A673 (cell line): Measurements from ENCODE around the gene GPATCH3. TPM values are rescaled to one million over a fixed set of nuclear protein-coding genes. Genes with fewer than 3 reads are reported as not detected.

Source experiments
- BruUV-seq: library from RNA; stranded (reverse); fragments of 400-500 nt; replicated peaks from 2 replicates; lab custom pipeline; 2021; lab: Mats Ljungman, UMichigan
- CTCF ChIA-PET: fragments of 300-600 bp; sonication (Branson Sonifier 250); formaldehyde crosslinking; loops from one replicate; lab custom pipeline; 2022; ENCODE audit warnings: antibody characterized with exemption; lab: Charles Lee
- POLR2A ChIA-PET: fragments of 300-600 bp; sonication (Branson Sonifier 250); formaldehyde crosslinking; loops from one replicate; lab custom pipeline; 2022; ENCODE audit warnings: antibody characterized with exemption; ENCODE audit not compliant: low non-redundant PET; lab: Charles Lee
- DNase-seq: peaks from one replicate; pipeline ENCODE4 v3.0.0-alpha.2; 2015; ENCODE audit warnings: low spot score
- H3K27ac ChIP-seq: fragments of 200-600 bp; sonication (generic); 2 replicates; pipeline ENCODE4 v1.5.1; 2016; ENCODE audit warnings: mixed run types, low read depth, mild to moderate bottlenecking, mixed read lengths, antibody characterized with exemption, low read length; ENCODE audit not compliant: poor library complexity, severe bottlenecking
- H3K27me3 ChIP-seq: fragments of 200-600 bp; sonication (generic); replicated peaks from 2 replicates; pipeline ENCODE4 v1.6.1; 2017; ENCODE audit warnings: mixed run types, low read depth, mild to moderate bottlenecking, mixed read lengths, antibody characterized with exemption, low read length; ENCODE audit not compliant: insufficient read depth, poor library complexity
- H3K36me3 ChIP-seq: fragments of 200-600 bp; sonication (generic); 2 replicates; pipeline ENCODE4 v1.6.1; 2016; ENCODE audit warnings: mixed run types, mild to moderate bottlenecking, mixed read lengths, antibody characterized with exemption, low read length; ENCODE audit not compliant: insufficient read depth, poor library complexity, severe bottlenecking
- H3K4me1 ChIP-seq: fragments of 200-600 bp; sonication (generic); 2 replicates; pipeline ENCODE4 v1.6.1; 2017; ENCODE audit warnings: mixed run types, mild to moderate bottlenecking, mixed read lengths, antibody characterized with exemption, low read length; ENCODE audit not compliant: insufficient read depth, poor library complexity, severe bottlenecking
- H3K4me3 ChIP-seq: fragments of 200-600 bp; sonication (generic); 2 replicates; pipeline ENCODE4 v1.5.1; 2016; ENCODE audit warnings: low read depth, mixed run types, mild to moderate bottlenecking, mixed read lengths, low read length; ENCODE audit not compliant: poor library complexity, severe bottlenecking
- H3K9me3 ChIP-seq: fragments of 200-600 bp; sonication (generic); 2 replicates; pipeline ENCODE4 v1.6.1; 2016; ENCODE audit warnings: mixed run types, low read depth, mild to moderate bottlenecking, mixed read lengths, antibody characterized with exemption, low read length; ENCODE audit not compliant: poor library complexity, severe bottlenecking
- CTCF ChIP-seq: fragments of 300-800, 200-600 bp; sonication (generic); conservative IDR thresholded peaks from 2 replicates; pipeline ENCODE4 v1.5.1; 2017; ENCODE audit warnings: low read depth, mild to moderate bottlenecking, antibody characterized with exemption, low read length, moderate library complexity, mixed read lengths
- EZH2 ChIP-seq: fragments of 200-600 bp; sonication (generic); IDR thresholded peaks from 2 replicates; pipeline ENCODE4 v1.6.1; 2017; ENCODE audit warnings: borderline replicate concordance, low read depth, mild to moderate bottlenecking, mixed read lengths, antibody characterized with exemption, low read length; ENCODE audit not compliant: poor library complexity, severe bottlenecking
- intact Hi-C: fragments of 100-400 bp; cut with micrococcal nuclease; formaldehyde crosslinking; loops from one replicate; pipeline ENCODE4 v1.10.0; 2022; ENCODE audit not compliant: unreplicated experiment
- total RNA-seq: library from RNA; stranded (reverse); gene quantifications from 2 replicates; pipeline ENCODE4 v1.2.3, GENCODE V29; 2021

Gene GPATCH3
- total RNA-seq, 1 experiment from 2014 or later: 19.5 TPM

DNA sequence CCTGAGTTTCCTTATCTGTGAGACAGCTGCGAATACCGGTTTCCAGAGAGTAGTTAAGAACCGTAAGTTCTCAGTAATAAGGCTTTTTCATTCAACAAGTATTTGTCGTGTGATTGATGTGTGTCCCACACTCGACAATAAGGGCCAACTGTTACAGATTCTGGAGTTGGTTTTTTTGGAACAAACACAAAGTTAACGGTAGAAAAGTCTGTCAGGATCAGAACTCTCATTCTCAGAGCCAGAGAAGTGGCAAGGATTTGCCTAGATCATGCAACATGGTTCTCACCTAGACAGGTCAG lies 22.1 kb upstream of the GPATCH3 start:
- peak overlapping the region; percentile 85 for H3K27ac ChIP-seq
- peak overlapping the region; percentile 83 for H3K4me3 ChIP-seq
- TSS peak; percentile 64 for BruUV-seq
- no peak for DNase-seq
- POLR2A ChIA-PET: no interaction called here
- CTCF ChIA-PET: no interaction called here
- H3K9me3 ChIP-seq: no peaks in the 10 kb centered on the region
- H3K27me3 ChIP-seq: no peaks in the 10 kb centered on the region
- TF ChIP-seq CTCF (no peak), EZH2 (no peak)
- intact Hi-C loops: no loop called here
- peaks cover 30% of the 10 kb centered on the region for H3K36me3 ChIP-seq
- peaks cover 11% of the 10 kb centered on the region for H3K4me1 ChIP-seq

DNA sequence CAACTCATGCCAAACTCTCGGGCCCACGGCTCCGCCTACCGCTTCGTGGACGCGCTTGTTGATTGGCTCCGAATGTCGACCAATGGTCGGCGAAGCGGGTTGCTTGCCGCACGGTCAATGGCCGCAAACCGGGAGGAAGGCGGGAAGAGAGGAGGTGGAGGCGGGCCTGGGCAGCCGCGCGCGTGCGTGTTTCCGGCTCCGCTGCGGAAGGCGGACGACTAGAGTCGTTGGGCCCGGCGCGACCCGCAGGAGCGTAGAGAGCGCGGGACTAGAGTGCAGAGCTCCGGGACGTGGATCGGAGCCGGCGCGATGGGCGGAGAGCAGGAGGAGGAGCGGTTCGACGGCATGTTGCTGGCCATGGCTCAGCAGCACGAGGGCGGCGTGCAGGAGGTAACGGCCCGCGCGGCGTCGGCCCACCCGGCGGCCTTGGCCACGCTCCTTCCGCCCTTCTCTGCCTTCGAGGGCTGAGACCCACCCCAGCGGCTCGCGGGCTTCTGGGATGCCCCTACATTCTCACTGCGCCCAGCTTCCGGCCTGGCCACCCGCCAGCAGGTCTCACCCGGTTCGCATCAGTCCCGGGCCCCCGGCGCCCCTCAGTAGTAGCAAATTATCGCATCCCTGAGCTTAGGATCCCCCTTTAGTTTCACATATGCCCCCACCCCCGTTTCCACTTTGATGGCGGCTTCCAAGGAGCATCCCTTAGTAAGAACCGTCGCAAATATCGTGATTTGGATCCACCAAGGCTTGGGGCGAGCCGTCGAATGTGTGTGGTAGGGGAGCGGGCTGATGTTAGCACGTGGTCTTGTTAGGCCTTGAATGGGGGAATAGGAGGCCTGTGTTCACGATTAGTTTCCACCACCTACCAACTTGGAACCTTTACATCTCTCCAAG lies 21.5 kb upstream of the GPATCH3 start, which contains the start of gene NUDC:
Gene NUDC, plus strand, starts transcription at position 204 of the 891 bp plus-strand sequence. Its CDS starts 106 bp downstream, at position 310.
- DNase-seq: peak; percentile 98
- H3K4me1 ChIP-seq: peaks cover 11% of the 10 kb centered on the region
- TF ChIP-seq EZH2: no peak
- no peak for TF ChIP-seq CTCF
- peak within 1 kb of the TSS; percentile 83 for H3K4me3 ChIP-seq
- H3K9me3 ChIP-seq: no peaks in the 10 kb centered on the region
- no TSS peak for BruUV-seq
- H3K27me3 ChIP-seq: no peaks in the 10 kb centered on the region
- peak within 1 kb of the TSS; percentile 85 for H3K27ac ChIP-seq
- POLR2A ChIA-PET: no interaction called here
- CTCF ChIA-PET: no interaction called here
- intact Hi-C loops: no loop called here
- peaks cover 24% of the 10 kb centered on the region for H3K36me3 ChIP-seq

GRCh38 chr1:26921126-26921539 lies 20.9 kb upstream of the GPATCH3 start:
- CTCF ChIA-PET: no interaction called here
- H3K27me3 ChIP-seq: no peaks in the 10 kb centered on the region
- no peaks in the 10 kb centered on the region for H3K9me3 ChIP-seq
- no peak for DNase-seq
- intact Hi-C loops: no loop called here
- H3K27ac ChIP-seq: peak overlapping the region; percentile 49
- peaks cover 18% of the 10 kb centered on the region for H3K36me3 ChIP-seq
- POLR2A ChIA-PET: interaction anchor here (0.7 kb wide), 1 partner anchor 32 kb away, joined by 6 read pairs; no protein-coding TSS in a partner anchor
- BruUV-seq: no TSS peak
- TF ChIP-seq EZH2 (no peak), CTCF (no peak)
- peak overlapping the region; percentile 83 for H3K4me3 ChIP-seq
- peaks cover 11% of the 10 kb centered on the region for H3K4me1 ChIP-seq
